K562 (cell line): ENCODE measurements around the gene OBSCN. TPM values are rescaled to one million over a fixed set of nuclear protein-coding genes. Genes with fewer than 3 reads are reported as not detected.

Experiments used
- BHLHE40 ChIP-seq: IDR thresholded peaks from 2 replicates; pipeline ENCODE4 v1.6.1; 2011; ENCODE audit warnings: low read length, improper control_type of control experiment
- E2F6 ChIP-seq, 2 experiments: IDR thresholded peaks; 2 replicates each; pipeline ENCODE4 v1.6.1; 2011; ENCODE audit warnings: borderline replicate concordance in 1 of 2, control low read depth in 1 of 2, low read depth in 1 of 2, low read length in 1 of 2, mild to moderate bottlenecking in 1 of 2, mixed read lengths in 1 of 2, moderate library complexity in 1 of 2; ENCODE audit not compliant: insufficient read depth in 1 of 2, insufficient read length in 1 of 2, poor library complexity in 1 of 2, severe bottlenecking in 1 of 2; ENCODE audit errors: extremely low read depth in 1 of 2
- HOXB6 ChIP-seq: fragments of 250-450 bp; sonication (Bioruptor Pico); IDR thresholded peaks from 2 replicates; pipeline ENCODE4 v1.5.1; 2022; ENCODE audit warnings: mild to moderate bottlenecking, borderline replicate concordance
- RREB1 ChIP-seq: fragments of 250-450 bp; sonication (Bioruptor Pico); IDR thresholded peaks from 2 replicates; pipeline ENCODE4 v1.4.0; 2020
- TEAD4 ChIP-seq, 2 experiments: sonication (generic) in 1 of 2; formaldehyde crosslinking in 1 of 2; IDR thresholded peaks; 2 replicates each; pipeline versions ENCODE4 v1.6.1 to v1.8.0; 2012 to 2022; ENCODE audit warnings: borderline replicate concordance in 1 of 2, inconsistent platforms in 1 of 2, low read length in 1 of 2, mild to moderate bottlenecking in 1 of 2, missing genetic modification reagents in 1 of 2
- THRAP3 ChIP-seq: fragments of 450-650 bp; IDR thresholded peaks from 2 replicates; pipeline ENCODE4 v1.6.1; 2016; ENCODE audit warnings: mild to moderate bottlenecking, inconsistent platforms, borderline replicate concordance
- WHSC1 ChIP-seq: IDR thresholded peaks from one replicate; pipeline ENCODE4 v1.6.1; 2012; ENCODE audit warnings: low read length, control low read depth, inconsistent platforms
- ZNF184 ChIP-seq: sonication (generic); formaldehyde crosslinking; IDR thresholded peaks from 2 replicates; pipeline ENCODE4 v1.5.0; 2020; ENCODE audit warnings: missing genetic modification reagents
- ZNF280B ChIP-seq: fragments of 250-450 bp; sonication (Bioruptor Pico); IDR thresholded peaks from 2 replicates; pipeline ENCODE4 v1.5.1; 2021; ENCODE audit warnings: mild to moderate bottlenecking
- ZNF717 ChIP-seq: fragments of 250-450 bp; sonication (Bioruptor Pico); IDR thresholded peaks from 2 replicates; pipeline ENCODE4 v1.5.0; 2021
- ZNF778 ChIP-seq: fragments of 450-650 bp; formaldehyde crosslinking; IDR thresholded peaks from 2 replicates; pipeline ENCODE4 v1.4.0; 2020; ENCODE audit warnings: mild to moderate bottlenecking, moderate library complexity
- polyA plus RNA-seq, 8 experiments: library from polyadenylated mRNA; depleted of rRNA in 4 of 8; stranded (reverse) in 5 of 8; unstranded in 3 of 8; fragments of >200 nt; fragmentation: Nextera tagmentation in 2 of 8; fragmentation: Illumina TruSeq in 1 of 8; extraction: Ambion mirVana in 2 of 8; extraction: Trizol in 1 of 8; gene quantifications; 2 replicates each; pipeline versions ENCODE4 v1.2.1 to v1.2.3, GENCODE V29; 2011 to 2014; ENCODE audit warnings: inconsistent platforms in 1 of 8, missing spikeins in 1 of 8
- total RNA-seq, 7 experiments: library from RNA; depleted of rRNA in 6 of 7; stranded (reverse); fragments of >200 nt in 6 of 7; fragmentation: Illumina TruSeq in 2 of 7; extraction: Trizol in 2 of 7; gene quantifications; 2 replicates each; pipeline versions ENCODE4 v1.2.1 to v1.2.3, GENCODE V29; 2011 to 2021; ENCODE audit warnings: low replicate concordance in 1 of 7

Gene OBSCN
- total and polyA plus RNA-seq, 9 of the 15 experiments (the other 6 are each of a cell fraction or from before 2014, with no cell fraction given): 0.18 to 19.7 (median 3.6) TPM

GRCh38 chr1:228163007-228163753 lies 44.7 kb upstream of the OBSCN start (continued):
- TF ChIP-seq RREB1 (CRISPR knock-in tag) (0 out of 2 replicates have a peak, but pooled peaks have one; percentile 39), ZNF184 (CRISPR knock-in tag) (no peak), TEAD4 (IDR thresholded peaks at IDR 0.05; ENCODE audit: low read length) (no peak), TEAD4 (CRISPR knock-in tag; IDR thresholded peaks at IDR 0.05; ENCODE audit: borderline replicate concordance) (0 out of 2 replicates have a peak, but pooled peaks have one; percentile 47), THRAP3 (no peak), ZNF778 (CRISPR knock-in tag) (no peak), ZNF280B (CRISPR knock-in tag) (no peak), HOXB6 (no peak), BHLHE40 (no peak), WHSC1 (no peak), ZNF717 (CRISPR knock-in tag) (no peak), E2F6 (IDR thresholded peaks at IDR 0.05; ENCODE audit: borderline replicate concordance in 1 of 2, extremely low read depth in 1 of 2, insufficient read depth in 1 of 2, insufficient read length in 1 of 2, low read depth in 1 of 2, low read length in 1 of 2, poor library complexity in 1 of 2, severe bottlenecking in 1 of 2) (no peak)
